Transverse colon (tissue), 4 donors: Measurements from ENCODE around the gene FXYD6. TPM values are rescaled to one million over a fixed set of nuclear protein-coding genes. Genes with fewer than 3 reads are reported as not detected.

Source experiments
- DNase-seq: peaks from one replicate; pipeline ENCODE4 v3.0.0-alpha.2; 2019
- H3K27ac ChIP-seq, 4 donors: fragments of 200-600 bp; sonication (generic); 2 replicates each; pipeline ENCODE4 v1.5.1; 2016 to 2018; ENCODE audit warnings: inconsistent platforms in 4 of 4
- H3K27me3 ChIP-seq: fragments of 200-600 bp; sonication (generic); 2 replicates; pipeline ENCODE4 v1.5.1; 2017; ENCODE audit warnings: inconsistent platforms
- H3K36me3 ChIP-seq, 4 donors: fragments of 200-600 bp; sonication (generic); 2 replicates each; pipeline ENCODE4 v1.5.1; 2017 to 2019; ENCODE audit warnings: inconsistent platforms in 4 of 4
- H3K4me1 ChIP-seq, 4 donors: fragments of 200-600 bp; sonication (generic); 2 replicates each; pipeline ENCODE4 v1.5.1; 2017 to 2020; ENCODE audit warnings: inconsistent platforms in 4 of 4
- H3K4me3 ChIP-seq, 4 donors: fragments of 200-600 bp; sonication (generic); 1 replicate in 1 of 4; 2 replicates in 3 of 4; pipeline versions ENCODE4 v1.5.1 to v1.6.1; 2017 to 2019; ENCODE audit warnings: inconsistent platforms in 4 of 4
- H3K9me3 ChIP-seq, 2 donors: fragments of 200-600 bp; sonication (generic); 2 replicates each; pipeline ENCODE4 v1.5.1; 2017 to 2019; ENCODE audit warnings: inconsistent platforms in 2 of 2
- EP300 ChIP-seq: sonication (generic); formaldehyde crosslinking; IDR thresholded peaks from one replicate; pipeline ENCODE4 v1.6.1; 2017; ENCODE audit warnings: antibody characterized with exemption, low read depth
- POLR2A ChIP-seq: fragments of 450-650 bp; IDR thresholded peaks from one replicate; pipeline ENCODE4 v1.6.1; 2016; ENCODE audit warnings: antibody characterized with exemption, mild to moderate bottlenecking, moderate library complexity
- POLR2AphosphoS5 ChIP-seq, 3 donors: sonication (generic); formaldehyde crosslinking; IDR thresholded peaks; one replicate each; pipeline ENCODE4 v1.6.1; 2016; ENCODE audit warnings: antibody characterized with exemption in 3 of 3
- WGBS, 2 donors: methylation state at CpG; one replicate each; pipeline ENCODE4 v1.1.5; 2018; ENCODE audit warnings: low coverage in 1 of 2; 5-methylcytosine and 5-hydroxymethylcytosine counted together
- in situ Hi-C, 4 donors: fragments of 200-750 bp; cut with MboI; loops; one replicate each; pipeline versions ENCODE4 v1.15.0 to v1.15.1; 2017; ENCODE audit warnings: low sequenced_read_pairs in 3 of 4, low pct_ligation_motif_present in 1 of 4, low pct_unique_long_range_greater_than_20kb in 1 of 4
- intact Hi-C: fragments of 100-400 bp; cut with DNase I; formaldehyde crosslinking; loops from one replicate; pipeline ENCODE4 v1.15.1; 2023; ENCODE audit warnings: low total_unique reads
- total RNA-seq, 4 donors: library from RNA; depleted of rRNA; stranded (reverse); fragments of >200 nt; gene quantifications; one replicate each; pipeline ENCODE4 v1.1.0, GENCODE V29; 2016
- TF ChIP-seq, protein P1 (sequence below), 5 experiments: fragments of 200-600 bp in 3 of 5; fragments of 450-650 bp in 2 of 5; sonication (generic) in 3 of 5; IDR thresholded peaks; 1 replicate in 2 of 5; 2 replicates in 3 of 5; pipeline ENCODE4 v1.5.1; 2016 to 2017; ENCODE audit warnings: antibody characterized with exemption in 5 of 5, inconsistent platforms in 3 of 5, mild to moderate bottlenecking in 2 of 5, moderate library complexity in 1 of 5

The FXYD6 gene
- total RNA-seq, 4 donors from 2014 or later: 29.2 to 62.5 (median 46.0) TPM

DNA sequence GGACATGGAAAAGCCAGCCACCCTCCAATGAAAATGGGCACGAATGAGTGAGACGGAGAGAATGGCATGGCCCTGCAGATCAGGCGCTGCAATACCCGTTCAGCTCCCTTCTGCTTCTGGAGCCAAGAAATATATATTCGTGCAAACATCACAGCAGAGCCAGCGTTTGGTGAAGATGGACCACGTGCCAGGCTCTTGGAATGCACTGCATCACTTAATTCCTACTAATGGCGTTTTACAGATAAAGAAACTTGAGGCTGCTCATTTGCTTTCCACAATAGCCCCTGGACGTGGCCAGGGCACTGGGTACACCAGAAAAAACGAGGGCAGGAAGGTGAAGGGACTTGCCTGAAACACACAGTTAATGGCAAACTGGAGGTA is 50.3 kb downstream of the FXYD6 start:
- H3K9me3 ChIP-seq: no peaks in the 10 kb centered on the region
- no peak overlapping the region for H3K27ac ChIP-seq
- H3K4me3 ChIP-seq: no peak overlapping the region
- intact Hi-C loops: no loop called here
- H3K4me1 ChIP-seq: peaks cover 4 to 42% (median 6%) of the 10 kb centered on the region in 4 donors
- in situ Hi-C loops: no loop called here
- TF ChIP-seq, protein P1, sequence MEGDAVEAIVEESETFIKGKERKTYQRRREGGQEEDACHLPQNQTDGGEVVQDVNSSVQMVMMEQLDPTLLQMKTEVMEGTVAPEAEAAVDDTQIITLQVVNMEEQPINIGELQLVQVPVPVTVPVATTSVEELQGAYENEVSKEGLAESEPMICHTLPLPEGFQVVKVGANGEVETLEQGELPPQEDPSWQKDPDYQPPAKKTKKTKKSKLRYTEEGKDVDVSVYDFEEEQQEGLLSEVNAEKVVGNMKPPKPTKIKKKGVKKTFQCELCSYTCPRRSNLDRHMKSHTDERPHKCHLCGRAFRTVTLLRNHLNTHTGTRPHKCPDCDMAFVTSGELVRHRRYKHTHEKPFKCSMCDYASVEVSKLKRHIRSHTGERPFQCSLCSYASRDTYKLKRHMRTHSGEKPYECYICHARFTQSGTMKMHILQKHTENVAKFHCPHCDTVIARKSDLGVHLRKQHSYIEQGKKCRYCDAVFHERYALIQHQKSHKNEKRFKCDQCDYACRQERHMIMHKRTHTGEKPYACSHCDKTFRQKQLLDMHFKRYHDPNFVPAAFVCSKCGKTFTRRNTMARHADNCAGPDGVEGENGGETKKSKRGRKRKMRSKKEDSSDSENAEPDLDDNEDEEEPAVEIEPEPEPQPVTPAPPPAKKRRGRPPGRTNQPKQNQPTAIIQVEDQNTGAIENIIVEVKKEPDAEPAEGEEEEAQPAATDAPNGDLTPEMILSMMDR (IDR thresholded peaks at IDR 0.05): no peak
- TF ChIP-seq POLR2AphosphoS5 (IDR thresholded peaks at IDR 0.05) (no peak), EP300 (no peak), POLR2A (no peak)
- WGBS, 2 donors: 64 to 78% methylated on average over 8 to 10 of the region's 10 CpGs
- no peak for DNase-seq
- no peaks in the 10 kb centered on the region for H3K27me3 ChIP-seq
- H3K36me3 ChIP-seq: no peaks in the 10 kb centered on the region

DNA sequence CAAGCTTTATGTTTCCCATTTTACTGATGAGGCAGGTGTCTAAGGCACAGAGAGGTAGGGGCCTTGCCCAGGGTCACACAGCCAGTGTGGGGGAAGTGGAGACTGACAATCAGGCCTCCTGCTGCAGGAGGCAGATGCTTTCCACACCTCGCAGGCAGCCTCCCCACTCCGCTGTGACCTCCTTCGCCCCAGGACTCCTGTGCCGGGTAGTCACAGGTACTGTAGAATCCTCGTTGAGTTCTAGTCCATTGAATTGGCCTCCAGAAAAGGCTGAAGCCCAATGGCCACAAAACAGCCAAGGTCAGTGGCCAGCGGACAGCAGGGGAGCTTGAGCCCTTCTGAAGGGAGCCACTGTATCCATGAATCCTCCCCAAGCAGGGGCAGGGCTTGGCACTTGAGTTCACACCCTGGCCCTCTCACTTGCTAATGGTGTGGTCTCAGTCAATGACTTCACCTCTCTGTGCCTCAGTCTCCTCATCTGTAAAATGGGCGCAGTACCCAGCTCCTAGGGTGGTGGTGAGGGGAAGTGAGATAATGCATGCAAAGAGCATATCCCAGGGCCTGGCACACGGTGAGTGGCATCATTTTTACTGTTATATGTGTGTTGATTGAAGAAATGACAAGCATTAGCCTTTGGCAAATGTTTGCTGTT is 50.8 kb downstream of the FXYD6 start:
- DNase-seq: peak; percentile 3
- Histone ChIP-seq H3K27ac (peak overlapping the region; percentile 7 to 72 (median 64)), H3K27me3 (no peaks in the 10 kb centered on the region), H3K4me1 (peaks cover 4 to 37% (median 6%) of the 10 kb centered on the region in 4 donors), H3K4me3 (no peak overlapping the region), H3K9me3 (no peaks in the 10 kb centered on the region), H3K36me3 (no peaks in the 10 kb centered on the region)
- WGBS, 2 donors: 84 to 100% methylated on average over 3 to 8 of the region's 8 CpGs
- in situ Hi-C loops: no loop called here
- intact Hi-C loops: no loop called here
- TF ChIP-seq POLR2A: no peak
- TF ChIP-seq POLR2AphosphoS5 (IDR thresholded peaks at IDR 0.05): no peak
- TF ChIP-seq, protein P1 (IDR thresholded peaks at IDR 0.05): no peak
- TF ChIP-seq EP300: no peak

DNA sequence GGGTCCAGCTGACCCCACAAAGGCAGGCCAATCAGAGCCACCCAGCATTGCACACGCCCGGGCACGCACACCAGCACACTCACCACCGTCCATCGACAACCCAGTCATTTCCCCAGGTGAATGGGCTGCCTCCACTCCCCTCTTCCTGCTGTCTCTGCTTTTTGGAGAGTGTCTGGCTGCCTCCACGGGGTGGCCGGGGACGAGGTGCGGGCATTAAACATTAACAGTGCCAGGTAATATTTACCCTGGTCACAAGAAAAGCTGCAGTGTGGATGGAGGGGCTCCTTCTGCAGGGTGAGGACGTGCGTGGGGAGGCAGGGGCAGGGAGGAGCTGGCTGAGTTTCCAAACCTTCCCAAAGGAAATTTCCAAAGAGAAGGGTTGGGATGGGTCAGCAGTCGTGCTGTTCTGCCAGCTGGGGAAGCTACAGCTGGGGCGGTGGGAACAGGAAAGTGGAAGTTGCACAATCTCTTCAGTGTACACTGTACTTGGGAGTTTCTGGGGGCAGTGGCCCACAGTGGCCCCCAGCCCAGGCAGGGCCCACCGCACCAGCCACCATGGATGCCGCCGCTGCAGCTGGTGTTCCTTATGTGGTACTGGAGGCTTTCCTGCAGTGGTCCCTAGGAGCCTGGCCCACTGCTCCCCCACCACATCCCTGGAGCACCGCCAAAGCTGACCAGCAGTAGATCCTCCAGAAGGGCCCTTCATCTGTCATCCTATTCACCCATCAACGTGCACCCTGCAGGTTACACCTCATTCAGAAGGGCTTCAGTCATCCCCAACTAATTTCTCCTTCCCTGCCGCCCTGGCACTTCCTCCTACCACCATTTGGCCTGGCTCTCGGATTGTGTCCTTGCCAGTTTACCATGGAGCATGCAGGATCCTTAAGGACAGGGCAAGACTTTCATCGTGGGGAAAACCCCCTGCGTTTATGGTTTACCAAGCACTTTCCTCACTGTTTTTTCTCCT is 51.6 kb downstream of the FXYD6 start, which contains the start of gene FXYD2:
Gene FXYD2, minus strand, starts transcription at position 174 of the 967 bp plus-strand sequence. Its CDS starts 66 bp downstream, at position 108.
- WGBS, 2 donors: 53 to 54% methylated on average over 5 to 22 of the region's 22 CpGs
- Histone ChIP-seq H3K27ac (peak within 1 kb of the TSS; percentile 60 to 72 (median 64)), H3K4me3 (no peak within 1 kb of the TSS), H3K27me3 (no peaks in the 10 kb centered on the region), H3K36me3 (no peaks in the 10 kb centered on the region), H3K9me3 (no peaks in the 10 kb centered on the region), H3K4me1 (peaks cover 7 to 41% (median 8%) of the 10 kb centered on the region in 4 donors)
- TF ChIP-seq POLR2AphosphoS5 (IDR thresholded peaks at IDR 0.05): peak; percentile 18 to 37 (median 22)
- TF ChIP-seq, protein P1 (IDR thresholded peaks at IDR 0.05): no peak
- intact Hi-C loops (no loop called here), in situ Hi-C loops (loop anchor here in 1 of 4 donors (25.0 kb wide), 2 partner anchors 237 to 388 kb away; no protein-coding TSS in a partner anchor)
- DNase-seq: peak; percentile 36

DNA sequence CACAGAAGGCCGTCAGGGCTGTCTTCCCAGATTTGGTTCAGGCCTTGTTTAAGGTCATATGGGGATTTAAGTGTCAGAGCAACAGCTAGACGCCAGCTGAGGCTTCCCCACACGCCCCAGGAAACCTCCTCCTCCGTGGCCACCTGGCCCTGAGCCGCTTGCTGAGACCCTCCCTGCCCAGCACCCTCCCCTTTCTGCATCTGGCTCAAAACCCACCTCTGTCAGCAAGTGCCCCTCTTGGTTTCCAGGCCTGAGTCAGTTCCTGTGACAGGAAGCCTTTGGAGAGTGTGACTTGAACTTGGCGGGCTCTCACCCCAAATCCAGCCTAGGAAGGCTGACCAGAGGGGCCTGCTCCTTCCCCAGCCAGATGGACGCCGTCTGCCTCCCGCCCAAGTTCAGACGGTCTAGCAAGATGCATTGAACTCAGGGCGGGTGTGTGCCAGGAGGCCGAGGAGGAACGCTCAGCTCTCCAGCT is 52.5 kb downstream of the FXYD6 start:
- in situ Hi-C loops (loop anchor here in 1 of 4 donors (25.0 kb wide), 2 partner anchors 238 to 387 kb away; no protein-coding TSS in a partner anchor), intact Hi-C loops (no loop called here)
- Histone ChIP-seq H3K9me3 (no peaks in the 10 kb centered on the region), H3K27ac (peak overlapping the region; percentile 60 to 72 (median 64)), H3K36me3 (no peaks in the 10 kb centered on the region), H3K4me3 (no peak overlapping the region), H3K4me1 (peaks cover 3 to 43% (median 14%) of the 10 kb centered on the region in 4 donors), H3K27me3 (no peaks in the 10 kb centered on the region)
- peak; percentile 29 for DNase-seq
- TF ChIP-seq EP300 (no peak), POLR2AphosphoS5 (IDR thresholded peaks at IDR 0.05) (no peak), POLR2A (no peak)
- TF ChIP-seq, protein P1 (IDR thresholded peaks at IDR 0.05): no peak
- 50% methylated on average over 13 of the region's 13 CpGs; no CpG with 5 or more reads in 1 of the 2 donors for WGBS, 2 donors
